ENCODE results near the gene DNAH14.
"Not testable (repeated sequence)": the region's sequence is repeated elsewhere in the genome, so short reads cannot be mapped to it uniquely, and the experiment has no call there.

Gene DNAH14

GRCh38 chr1:225004396-225004795 is 74.9 kb downstream of the DNAH14 start:
- DNase-seq: no peak

DNA sequence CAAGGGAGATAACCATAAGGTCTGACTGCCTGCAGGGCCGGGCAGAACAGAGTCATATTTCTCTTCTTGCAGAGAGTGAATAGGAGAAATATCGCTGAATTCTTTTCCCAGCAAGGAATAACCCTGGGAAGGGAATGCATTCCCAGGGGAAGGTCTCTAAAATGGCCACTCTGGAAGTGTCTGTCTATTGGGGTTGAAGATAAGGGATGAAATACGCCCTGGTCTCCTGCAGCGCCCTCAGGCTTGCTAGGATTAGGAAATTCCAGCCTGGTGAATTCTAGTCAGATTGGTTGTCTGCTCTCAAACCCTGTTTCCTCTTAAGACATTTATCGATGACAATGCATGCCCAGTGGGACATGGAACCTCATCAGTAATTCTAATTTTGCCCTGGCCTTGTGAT is 76.9 kb downstream of the DNAH14 start:
- DNase-seq: not testable (repeated sequence)

- not testable (repeated sequence) for DNase-seq
Observed at GRCh38 chr1:225008050-225008449, 78.6 kb downstream of the DNAH14 start.

DNA sequence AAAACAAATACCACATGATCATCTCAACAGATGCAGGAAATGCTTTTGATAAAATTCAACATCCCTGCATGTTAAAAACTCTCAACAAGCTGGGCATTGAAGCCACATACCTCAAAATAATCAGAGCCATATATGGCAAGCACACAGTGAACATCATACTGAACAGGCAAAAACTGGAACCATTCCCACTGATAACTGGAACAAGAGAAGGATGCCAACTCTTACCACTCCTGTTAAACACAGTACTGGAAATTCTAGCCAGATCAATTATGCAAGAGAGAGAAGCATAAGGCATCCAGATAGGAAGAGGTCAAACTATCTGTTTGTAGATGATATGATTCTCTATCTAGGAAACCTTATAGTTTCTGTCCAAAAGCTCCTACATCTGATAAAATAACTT is 91.6 kb downstream of the DNAH14 start:
- DNase-seq: no peak

- DNase-seq: no peak
Observed at GRCh38 chr1:225026701-225027100, 97.2 kb downstream of the DNAH14 start.

- not testable (repeated sequence) for DNase-seq
Observed at GRCh38 chr1:225036441-225036840, 107.0 kb downstream of the DNAH14 start.

GRCh38 chr1:225042263-225042662 is 112.8 kb downstream of the DNAH14 start:
- no peak for DNase-seq

- DNase-seq: no peak
Observed at GRCh38 chr1:225044258-225044657, 114.8 kb downstream of the DNAH14 start.

DNA sequence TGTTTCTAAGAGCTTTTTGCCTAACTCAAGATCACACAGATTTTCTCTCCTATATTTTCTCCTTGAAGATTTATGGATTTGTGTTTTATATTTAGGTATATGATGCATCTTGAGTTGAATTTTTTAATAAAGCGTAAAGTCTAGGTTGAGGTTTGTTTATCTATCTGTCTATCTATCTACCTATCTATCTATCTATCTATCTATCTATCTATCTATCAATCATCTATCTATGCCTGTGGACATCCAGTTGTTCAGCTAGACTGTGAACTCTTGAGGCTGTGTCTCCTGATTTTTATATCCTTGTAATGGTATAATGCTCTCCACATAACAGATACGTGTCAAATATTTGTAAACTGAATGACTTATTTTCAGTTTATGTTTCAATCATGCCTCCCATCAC is 120.1 kb downstream of the DNAH14 start:
- DNase-seq: no peak

DNA sequence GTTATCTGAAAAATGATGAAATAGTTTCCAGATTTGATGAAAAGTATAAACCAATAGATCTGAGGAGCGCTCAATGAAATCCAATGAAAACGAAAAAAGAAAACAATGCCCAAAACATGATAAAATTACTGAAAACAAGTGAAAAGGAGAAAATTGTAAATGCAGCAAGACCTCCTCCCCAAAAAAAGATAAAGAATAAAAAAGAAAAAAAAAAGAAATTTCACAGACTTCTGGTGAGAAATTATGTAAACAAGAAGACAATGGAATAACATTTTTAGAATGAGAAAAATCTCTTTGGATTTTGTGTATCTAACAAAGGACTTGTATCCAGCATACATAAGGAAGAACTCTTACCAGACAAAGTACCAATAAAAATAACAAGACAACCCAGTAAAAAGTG is 134.2 kb downstream of the DNAH14 start:
- no peak for DNase-seq

DNA sequence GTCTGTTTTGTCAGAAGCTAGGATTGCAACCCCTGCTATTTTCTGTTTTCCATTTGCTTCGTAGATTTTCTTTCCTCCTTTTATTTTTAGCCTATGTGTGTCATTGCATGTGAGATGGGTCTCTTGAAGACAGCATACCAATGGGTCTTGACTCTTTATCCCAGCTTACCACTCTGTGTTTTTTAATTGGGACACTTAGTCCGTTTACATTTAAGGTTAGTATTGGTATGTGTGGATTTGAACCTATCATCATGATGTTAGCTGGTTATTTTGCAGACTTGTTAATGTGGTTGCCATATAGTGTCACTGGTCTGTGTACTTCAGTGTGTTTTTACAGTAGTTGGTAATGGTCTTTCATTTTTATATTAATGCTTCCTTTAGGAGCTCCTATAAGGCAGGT is 141.5 kb downstream of the DNAH14 start:
- DNase-seq: no peak

- no peak for DNase-seq
Observed at GRCh38 chr1:225097175-225097574, 167.7 kb downstream of the DNAH14 start.

GRCh38 chr1:225111000-225111399 is 181.5 kb downstream of the DNAH14 start:
- no peak for DNase-seq

DNA sequence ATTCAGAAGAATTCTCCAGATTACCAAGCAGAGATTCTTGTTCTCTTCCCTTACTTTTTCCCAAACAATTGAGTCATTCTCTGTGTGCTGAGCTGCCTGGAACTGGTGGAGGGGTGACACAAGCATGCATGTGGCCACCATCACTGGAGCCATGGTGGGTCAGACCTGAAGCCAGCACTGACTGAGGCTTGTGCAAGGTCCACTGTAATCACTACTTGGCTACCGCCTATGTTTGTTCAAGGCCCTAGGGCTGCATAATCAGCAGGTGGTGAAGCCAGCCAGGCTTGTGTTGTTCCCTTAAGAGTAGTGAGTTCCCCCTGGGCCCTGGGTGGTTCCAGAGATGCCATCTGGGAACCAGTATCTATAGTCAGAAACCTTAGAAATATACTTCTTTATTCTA is 183.8 kb downstream of the DNAH14 start:
- no peak for DNase-seq

DNA sequence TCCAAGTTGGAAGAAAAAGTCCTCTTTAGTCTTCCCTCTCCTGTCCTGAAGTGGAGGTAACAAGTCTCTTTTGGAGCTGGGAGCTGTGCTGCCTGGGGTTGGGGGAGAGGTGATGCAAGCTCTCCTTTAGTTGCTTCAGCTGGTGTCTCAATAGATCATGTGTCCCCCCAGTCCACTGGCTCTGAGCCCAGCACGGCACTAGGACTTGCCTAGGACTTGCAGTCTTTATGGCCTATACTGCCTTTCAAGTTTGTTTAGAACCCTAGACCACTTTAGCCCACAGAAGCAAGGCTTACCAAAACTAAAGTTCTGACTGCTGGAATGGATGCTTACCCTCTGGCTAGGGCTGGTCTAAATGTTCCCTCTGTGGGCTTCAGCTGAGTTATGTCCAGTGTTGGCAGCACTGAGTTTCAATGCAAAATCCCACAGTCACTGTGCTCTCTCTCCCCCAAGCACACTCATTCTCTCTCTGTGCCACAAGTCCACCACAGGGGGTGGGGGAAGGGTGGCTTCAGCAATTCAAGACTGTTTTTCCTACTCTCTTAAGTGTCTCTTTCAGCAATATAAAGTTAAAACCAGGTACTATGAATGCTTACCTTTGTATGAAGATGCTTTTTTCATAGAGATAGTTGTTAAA is 185.0 kb downstream of the DNAH14 start:
- no peak for DNase-seq

GRCh38 chr1:225119307-225119706 is 189.8 kb downstream of the DNAH14 start:
- DNase-seq: no peak

GRCh38 chr1:225121095-225121494 is 191.6 kb downstream of the DNAH14 start:
- DNase-seq: no peak

GRCh38 chr1:225131869-225132268 is 202.4 kb downstream of the DNAH14 start:
- DNase-seq: no peak

DNA sequence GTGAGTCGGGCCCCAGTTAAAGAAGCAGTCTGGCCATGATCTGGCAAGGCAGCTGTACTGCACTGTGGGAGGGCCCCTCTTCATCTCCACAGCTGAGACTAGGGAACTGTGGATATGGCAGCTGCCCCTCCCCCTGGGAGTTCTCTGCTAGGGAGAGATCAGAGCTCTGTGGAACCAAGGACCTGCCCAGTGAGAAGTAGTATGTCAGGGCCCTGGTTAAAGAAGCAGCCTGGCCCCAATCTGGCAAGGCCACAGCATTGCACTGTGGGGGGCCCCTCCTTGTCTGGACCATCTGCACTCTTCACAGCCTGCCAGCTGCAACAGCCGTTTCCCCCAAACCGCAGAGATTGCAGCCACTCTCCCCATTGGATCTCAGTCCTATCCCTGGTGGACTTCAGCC is 208.5 kb downstream of the DNAH14 start:
- DNase-seq: no peak

- DNase-seq: no peak
Observed at GRCh38 chr1:225143001-225143400, 213.5 kb downstream of the DNAH14 start.

DNA sequence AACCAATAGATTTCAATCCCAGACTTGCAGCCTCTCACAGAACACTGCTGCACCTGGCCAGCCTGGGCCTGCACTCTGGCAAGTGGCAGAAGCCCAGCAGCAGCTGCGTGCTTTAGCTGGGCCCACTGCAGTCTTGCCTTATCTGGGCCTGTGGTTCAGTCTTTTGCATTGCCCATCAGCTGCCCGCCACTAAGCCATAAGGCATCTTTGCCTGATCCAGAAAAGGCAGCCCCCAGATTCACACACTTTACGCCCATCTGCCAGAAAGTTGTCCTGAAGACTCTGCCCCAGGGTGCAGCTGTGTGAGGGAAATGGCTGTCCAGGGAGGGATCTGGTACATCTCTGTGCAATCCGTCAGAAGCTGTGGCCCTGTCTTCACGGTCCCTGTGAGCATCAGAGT is 217.0 kb downstream of the DNAH14 start:
- DNase-seq: no peak

- DNase-seq: not testable (repeated sequence)
Observed at GRCh38 chr1:225147791-225148190, 218.3 kb downstream of the DNAH14 start.

DNA sequence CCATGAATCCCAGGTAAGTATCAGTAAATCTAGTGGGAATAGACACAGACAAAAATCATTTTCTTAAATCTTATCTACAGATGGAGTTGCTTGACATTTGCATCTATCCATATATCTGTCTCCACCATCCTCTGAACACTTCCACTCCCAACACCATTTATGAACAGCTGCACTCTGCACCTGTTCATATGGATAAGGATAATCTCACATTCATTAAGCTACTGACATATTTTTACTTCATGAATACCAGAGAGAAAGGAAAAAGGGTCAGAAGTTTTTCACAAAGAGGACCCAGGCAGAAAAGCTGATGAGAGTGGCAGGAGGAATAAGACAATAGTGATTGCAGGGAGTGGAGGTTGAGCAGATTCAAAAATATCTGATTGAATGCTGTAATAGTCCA is 222.6 kb downstream of the DNAH14 start:
- DNase-seq: no peak

GRCh38 chr1:225155555-225155954 is 226.1 kb downstream of the DNAH14 start:
- DNase-seq: no peak

DNA sequence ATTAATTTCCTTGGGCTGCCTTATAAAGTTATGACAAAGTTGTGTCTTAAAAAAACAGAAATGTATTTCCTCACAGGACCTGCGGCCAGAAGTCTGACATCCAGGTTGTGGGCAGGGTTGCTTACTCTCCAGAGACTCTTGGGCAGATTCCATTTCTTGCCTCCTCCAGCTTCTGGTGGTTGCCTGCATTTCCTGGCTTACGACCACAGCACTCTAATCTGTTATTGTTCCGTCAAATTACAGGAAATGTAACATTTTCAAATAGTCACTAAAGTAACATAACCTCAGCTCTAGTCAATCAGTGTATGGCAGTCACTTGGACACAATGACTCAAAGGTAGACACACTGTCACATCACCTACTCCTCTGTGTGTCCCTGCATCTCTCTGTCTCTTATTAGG is 226.8 kb downstream of the DNAH14 start:
- no peak for DNase-seq

DNA sequence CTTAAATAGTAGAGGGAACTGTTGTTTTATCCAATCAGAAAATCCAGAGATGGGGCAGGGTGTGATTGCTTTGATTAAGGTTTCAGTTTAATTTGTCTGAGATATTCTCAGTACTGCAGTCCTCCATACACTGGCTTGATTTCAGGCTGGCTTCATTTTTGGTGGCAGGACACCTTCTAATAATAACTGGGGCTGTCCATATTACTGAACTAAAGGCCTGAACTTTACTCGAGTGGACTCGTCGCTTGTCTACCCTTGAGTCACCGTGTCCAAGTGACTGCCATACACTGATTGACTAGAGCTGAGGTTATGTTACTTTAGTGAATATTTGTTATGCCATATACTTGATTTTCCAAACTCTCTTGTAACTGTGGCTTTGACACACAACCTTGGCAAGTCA is 228.8 kb downstream of the DNAH14 start:
- no peak for DNase-seq
